Colonic mucosa (tissue), 4 donors: ENCODE measurements around the gene MAGI2. TPM values are rescaled to one million over a fixed set of nuclear protein-coding genes. Genes with fewer than 3 reads are reported as not detected.

Experiments
- DNase-seq: peaks from one replicate; pipeline ENCODE4 v3.0.0-alpha.2; 2020
- H3K27ac ChIP-seq: fragments of 200-600 bp; one replicate; pipeline ENCODE4 v1.8.0; 2021
- H3K27me3 ChIP-seq: fragments of 200-600 bp; one replicate; pipeline ENCODE4 v1.8.0; 2021
- H3K36me3 ChIP-seq: fragments of 200-600 bp; one replicate; pipeline ENCODE4 v1.8.0; 2021
- H3K4me1 ChIP-seq: fragments of 200-600 bp; one replicate; pipeline ENCODE4 v1.8.0; 2021; ENCODE audit warnings: mild to moderate bottlenecking
- H3K4me3 ChIP-seq: fragments of 200-600 bp; one replicate; pipeline ENCODE4 v1.8.0; 2021
- H3K9ac ChIP-seq, 2 donors: one replicate each; pipeline ENCODE4 v1.7.0; 2013; ENCODE audit warnings: control low read depth in 2 of 2, low read depth in 2 of 2, low read length in 2 of 2
- H3K9me3 ChIP-seq: fragments of 200-600 bp; one replicate; pipeline ENCODE4 v1.8.0; 2021
- intact Hi-C: fragments of 100-400 bp; cut with DNase I; formaldehyde crosslinking; loops from one replicate; pipeline ENCODE4 v1.14.1; 2022
- total RNA-seq, 2 donors: library from RNA; stranded (reverse); fragmentation: NEBNext Ultra II Directional in 1 of 2; extraction: Animal tissue kit (Norgen Biotek cat#: 25700) in 1 of 2; gene quantifications; one replicate each; pipeline ENCODE4 v1.2.1, GENCODE V29; 2021
- TF ChIP-seq, protein P1 (sequence below): fragments of 200-600 bp; IDR thresholded peaks from one replicate; pipeline ENCODE4 v1.8.0; 2022; ENCODE audit warnings: antibody characterized with exemption, mild to moderate bottlenecking
- donor health status: healthy.
- donor health status: DM: no; HTN: no; CAD: no.
- donor health status: DM: no; HTN: no; CAD: no.

MAGI2 gene
- total RNA-seq, 2 donors from 2014 or later, result 1.1 to 2.4 TPM

GRCh38 chr7:78175330-78176100 is 1278.0 kb downstream of the MAGI2 start:
- Histone ChIP-seq H3K27me3 (no peaks in the 10 kb centered on the region), H3K4me3 (no peak overlapping the region), H3K36me3 (no peaks in the 10 kb centered on the region), H3K4me1 (no peaks in the 10 kb centered on the region), H3K27ac (no peak overlapping the region), H3K9me3 (no peaks in the 10 kb centered on the region), H3K9ac (no peak overlapping the region)
- intact Hi-C loops, result no loop called here
- TF ChIP-seq, protein P1, sequence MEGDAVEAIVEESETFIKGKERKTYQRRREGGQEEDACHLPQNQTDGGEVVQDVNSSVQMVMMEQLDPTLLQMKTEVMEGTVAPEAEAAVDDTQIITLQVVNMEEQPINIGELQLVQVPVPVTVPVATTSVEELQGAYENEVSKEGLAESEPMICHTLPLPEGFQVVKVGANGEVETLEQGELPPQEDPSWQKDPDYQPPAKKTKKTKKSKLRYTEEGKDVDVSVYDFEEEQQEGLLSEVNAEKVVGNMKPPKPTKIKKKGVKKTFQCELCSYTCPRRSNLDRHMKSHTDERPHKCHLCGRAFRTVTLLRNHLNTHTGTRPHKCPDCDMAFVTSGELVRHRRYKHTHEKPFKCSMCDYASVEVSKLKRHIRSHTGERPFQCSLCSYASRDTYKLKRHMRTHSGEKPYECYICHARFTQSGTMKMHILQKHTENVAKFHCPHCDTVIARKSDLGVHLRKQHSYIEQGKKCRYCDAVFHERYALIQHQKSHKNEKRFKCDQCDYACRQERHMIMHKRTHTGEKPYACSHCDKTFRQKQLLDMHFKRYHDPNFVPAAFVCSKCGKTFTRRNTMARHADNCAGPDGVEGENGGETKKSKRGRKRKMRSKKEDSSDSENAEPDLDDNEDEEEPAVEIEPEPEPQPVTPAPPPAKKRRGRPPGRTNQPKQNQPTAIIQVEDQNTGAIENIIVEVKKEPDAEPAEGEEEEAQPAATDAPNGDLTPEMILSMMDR, result no peak
- DNase-seq, result no peak

- no peaks in the 10 kb centered on the region for H3K4me1 ChIP-seq
- no peak for DNase-seq
- intact Hi-C loops, result no loop called here
- TF ChIP-seq, protein P1, result no peak
- H3K27ac ChIP-seq, result no peak overlapping the region
- H3K4me3 ChIP-seq, result no peak overlapping the region
- H3K27me3 ChIP-seq, result no peaks in the 10 kb centered on the region
- H3K9me3 ChIP-seq, result no peaks in the 10 kb centered on the region
- no peaks in the 10 kb centered on the region for H3K36me3 ChIP-seq
- no peak overlapping the region for H3K9ac ChIP-seq
Observed at GRCh38 chr7:78173666-78174065, 1279.8 kb downstream of the MAGI2 start.

GRCh38 chr7:78172933-78173591 is 1280.4 kb downstream of the MAGI2 start:
- TF ChIP-seq, protein P1, result no peak
- intact Hi-C loops, result no loop called here

GRCh38 chr7:78172267-78172757 is 1281.2 kb downstream of the MAGI2 start:
- Histone ChIP-seq H3K4me3 (no peak overlapping the region), H3K27me3 (no peaks in the 10 kb centered on the region), H3K9me3 (no peaks in the 10 kb centered on the region), H3K27ac (no peak overlapping the region), H3K4me1 (no peaks in the 10 kb centered on the region), H3K9ac (no peak overlapping the region), H3K36me3 (no peaks in the 10 kb centered on the region)
- intact Hi-C loops, result no loop called here
- DNase-seq, result no peak
- TF ChIP-seq, protein P1, result no peak

More at GRCh38 chr7:78172933-78173591, 1280.4 kb downstream of the MAGI2 start:
- Histone ChIP-seq H3K27ac (no peak overlapping the region), H3K4me1 (no peaks in the 10 kb centered on the region), H3K9ac (no peak overlapping the region), H3K4me3 (no peak overlapping the region), H3K27me3 (no peaks in the 10 kb centered on the region), H3K36me3 (no peaks in the 10 kb centered on the region), H3K9me3 (no peaks in the 10 kb centered on the region)
- no peak for DNase-seq

- intact Hi-C loops, result no loop called here
- H3K4me3 ChIP-seq, result no peak overlapping the region
- H3K4me1 ChIP-seq, result no peaks in the 10 kb centered on the region
- H3K9ac ChIP-seq, result no peak overlapping the region
- H3K27ac ChIP-seq, result no peak overlapping the region
- DNase-seq, result no peak
- H3K27me3 ChIP-seq, result no peaks in the 10 kb centered on the region
- H3K9me3 ChIP-seq, result no peaks in the 10 kb centered on the region
- H3K36me3 ChIP-seq, result no peaks in the 10 kb centered on the region
- TF ChIP-seq, protein P1, result no peak
Observed at GRCh38 chr7:78171398-78171797, 1282.1 kb downstream of the MAGI2 start.
